NOMO-1 (cell line): ENCODE data around the gene CDCP1.

Experiments
- DNase-seq, 2 experiments: peaks; one replicate each; lab custom pipeline; 2025; ENCODE audit not compliant: unreplicated experiment in 2 of 2; lab: John Stamatoyannopoulos, UW

CDCP1 gene, protein sequence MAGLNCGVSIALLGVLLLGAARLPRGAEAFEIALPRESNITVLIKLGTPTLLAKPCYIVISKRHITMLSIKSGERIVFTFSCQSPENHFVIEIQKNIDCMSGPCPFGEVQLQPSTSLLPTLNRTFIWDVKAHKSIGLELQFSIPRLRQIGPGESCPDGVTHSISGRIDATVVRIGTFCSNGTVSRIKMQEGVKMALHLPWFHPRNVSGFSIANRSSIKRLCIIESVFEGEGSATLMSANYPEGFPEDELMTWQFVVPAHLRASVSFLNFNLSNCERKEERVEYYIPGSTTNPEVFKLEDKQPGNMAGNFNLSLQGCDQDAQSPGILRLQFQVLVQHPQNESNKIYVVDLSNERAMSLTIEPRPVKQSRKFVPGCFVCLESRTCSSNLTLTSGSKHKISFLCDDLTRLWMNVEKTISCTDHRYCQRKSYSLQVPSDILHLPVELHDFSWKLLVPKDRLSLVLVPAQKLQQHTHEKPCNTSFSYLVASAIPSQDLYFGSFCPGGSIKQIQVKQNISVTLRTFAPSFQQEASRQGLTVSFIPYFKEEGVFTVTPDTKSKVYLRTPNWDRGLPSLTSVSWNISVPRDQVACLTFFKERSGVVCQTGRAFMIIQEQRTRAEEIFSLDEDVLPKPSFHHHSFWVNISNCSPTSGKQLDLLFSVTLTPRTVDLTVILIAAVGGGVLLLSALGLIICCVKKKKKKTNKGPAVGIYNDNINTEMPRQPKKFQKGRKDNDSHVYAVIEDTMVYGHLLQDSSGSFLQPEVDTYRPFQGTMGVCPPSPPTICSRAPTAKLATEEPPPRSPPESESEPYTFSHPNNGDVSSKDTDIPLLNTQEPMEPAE

GRCh38 chr3:45145681-45146614 lies at the start of gene CDCP1:
CDCP1 (minus strand) TSS chr3:45146378; CDS start chr3:45146287, 91 bp downstream.
- DNase-seq: no peak

GRCh38 chr3:45194791-45195190 lies 48.6 kb upstream of the CDCP1 start:
- no peak for DNase-seq

DNA sequence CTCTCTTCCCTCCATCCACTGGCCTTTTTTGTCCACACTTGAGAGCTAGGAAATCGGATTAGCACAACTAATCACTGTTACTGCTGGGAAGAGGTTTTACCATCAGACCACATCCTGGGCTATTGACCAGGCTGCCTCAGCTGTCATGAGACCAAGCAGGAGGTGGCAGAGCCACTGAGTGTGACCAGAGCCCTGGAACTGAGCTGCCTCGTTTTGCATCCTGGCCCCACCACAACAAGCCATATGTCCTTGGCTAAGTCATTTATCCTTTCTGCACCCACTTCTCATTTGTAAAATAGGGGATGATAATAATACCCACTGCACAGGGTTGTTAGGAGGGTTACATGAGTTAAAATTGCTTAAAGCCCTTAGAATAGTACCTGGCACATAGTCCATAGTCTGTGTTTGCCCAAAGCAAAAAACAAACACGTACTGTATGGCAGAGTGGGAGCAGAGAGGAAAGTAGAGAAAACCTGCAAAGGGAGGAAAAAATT lies 45.8 kb upstream of the CDCP1 start:
- no peak for DNase-seq

- peak in 1 of 2 experiments; percentile 4 for DNase-seq
Measured at GRCh38 chr3:45191424-45191823, 45.2 kb upstream of the CDCP1 start.

GRCh38 chr3:45188719-45189659 lies 42.8 kb upstream of the CDCP1 start:
- no peak for DNase-seq

- no peak for DNase-seq
Measured at GRCh38 chr3:45187694-45188141, 41.5 kb upstream of the CDCP1 start.

- DNase-seq: no peak
Measured at GRCh38 chr3:45186871-45187270, 40.7 kb upstream of the CDCP1 start.

GRCh38 chr3:45185461-45185860 lies 39.3 kb upstream of the CDCP1 start:
- no peak for DNase-seq

GRCh38 chr3:45185052-45185451 lies 38.9 kb upstream of the CDCP1 start:
- no peak for DNase-seq

DNA sequence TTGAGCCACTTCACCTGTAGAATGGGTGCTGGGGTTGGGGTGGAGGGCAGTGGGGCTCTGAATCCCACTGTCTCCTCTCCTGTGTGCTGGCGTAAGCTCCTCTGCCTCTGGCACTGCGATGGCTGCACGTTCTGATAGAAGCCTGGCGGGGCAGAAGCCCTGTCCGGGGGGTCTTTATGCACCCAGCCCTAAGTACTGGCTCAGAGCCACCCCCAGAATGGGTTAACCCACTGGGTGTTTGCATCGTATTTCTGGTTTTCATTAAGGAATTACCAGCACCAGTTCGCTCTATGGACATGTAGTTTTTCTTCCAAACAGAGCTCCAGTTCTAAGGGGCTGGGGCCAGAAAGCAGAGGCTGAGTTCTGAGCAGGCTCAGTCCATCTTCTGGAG lies 37.7 kb upstream of the CDCP1 start:
- no peak for DNase-seq

GRCh38 chr3:45182915-45183871 lies 37.0 kb upstream of the CDCP1 start:
- DNase-seq: peak in 1 of 2 experiments; percentile 21

GRCh38 chr3:45181496-45181895 lies 35.3 kb upstream of the CDCP1 start:
- no peak for DNase-seq

DNA sequence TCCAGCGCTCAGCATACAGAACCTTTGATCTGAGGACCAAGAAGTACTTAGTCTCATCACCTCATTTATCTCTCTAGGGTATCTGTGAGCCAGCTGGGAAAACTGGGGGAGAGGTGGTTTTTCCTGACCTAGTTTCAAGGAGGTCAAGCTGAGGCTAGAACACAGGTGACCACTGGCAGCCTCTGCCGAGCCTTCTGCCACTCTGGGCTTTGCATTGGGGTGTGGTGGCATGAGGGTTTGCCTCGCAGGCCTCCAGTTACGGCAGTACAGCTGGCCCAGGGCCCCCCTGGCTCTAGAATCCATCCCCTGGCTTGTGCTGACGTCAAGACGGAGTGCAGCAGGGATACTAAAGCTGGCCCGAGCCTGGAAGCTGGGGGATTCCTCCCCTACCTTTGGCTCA lies 34.7 kb upstream of the CDCP1 start:
- no peak for DNase-seq

- DNase-seq: no peak
Measured at GRCh38 chr3:45180051-45180450, 33.9 kb upstream of the CDCP1 start.

DNA sequence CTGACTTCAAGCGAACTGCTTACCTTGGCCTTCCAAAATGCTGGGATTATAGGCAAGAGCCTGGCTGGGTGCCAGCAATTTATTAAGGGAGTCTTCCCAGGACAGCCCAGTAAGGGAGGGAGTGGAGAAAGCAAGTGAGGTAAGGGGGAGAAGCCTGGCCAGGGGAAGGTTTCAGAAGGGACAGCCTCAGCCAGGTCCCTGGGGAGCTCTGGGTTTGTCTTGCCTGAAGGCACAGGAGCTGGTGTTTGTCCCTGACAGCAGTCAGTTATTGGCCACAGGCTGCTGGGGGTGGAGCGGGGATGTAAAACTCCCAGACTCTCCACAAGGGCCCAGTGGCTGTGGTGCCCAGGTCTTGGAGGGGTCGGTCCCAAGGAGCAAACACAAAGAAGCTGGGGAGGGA lies 33.0 kb upstream of the CDCP1 start:
- no peak for DNase-seq

DNA sequence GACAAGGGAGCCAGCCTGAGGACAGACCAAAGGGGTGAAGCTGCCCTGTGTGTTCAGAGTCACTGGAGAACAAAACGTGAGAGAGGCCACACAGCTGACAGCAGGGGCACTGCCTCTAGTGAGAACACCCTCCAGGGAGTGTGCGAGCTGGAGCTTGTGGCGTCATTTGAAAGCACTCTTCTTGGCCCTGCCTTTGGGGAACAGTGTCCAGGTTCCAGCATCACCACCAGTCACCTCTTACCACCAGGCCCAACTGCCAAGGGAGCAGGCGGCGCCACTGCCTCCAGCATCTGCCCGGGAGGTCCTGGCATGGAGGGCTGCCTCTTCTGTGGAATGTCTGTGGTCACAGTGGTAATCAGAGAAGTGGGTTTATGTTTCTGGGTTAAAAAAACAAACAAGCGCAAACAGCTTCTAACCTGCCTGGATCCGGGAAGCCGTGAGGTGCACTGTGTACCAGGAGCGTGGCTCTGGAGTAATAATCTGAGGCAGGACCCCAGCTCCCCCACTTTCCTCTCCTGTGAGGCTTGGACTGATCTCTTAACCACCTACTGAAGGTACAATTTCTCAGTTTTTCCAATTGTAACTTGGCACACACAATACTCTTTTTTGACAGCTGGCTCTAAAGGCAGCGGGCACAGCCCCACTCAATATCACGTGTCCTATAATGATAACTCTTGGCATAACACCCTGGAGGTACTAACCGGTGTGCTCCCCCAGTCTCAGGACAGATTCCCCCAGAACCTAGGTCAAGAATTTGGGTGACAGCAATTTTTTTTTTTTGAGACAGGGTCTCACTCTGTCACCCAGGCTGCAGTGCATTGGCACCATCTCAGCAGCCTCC lies 32.2 kb upstream of the CDCP1 start:
- DNase-seq: no peak

GRCh38 chr3:45176912-45177311 lies 30.7 kb upstream of the CDCP1 start:
- no peak for DNase-seq
